NCI-H82 treated with DMSO at 0.1 percent for 48 hours (cell line): ENCODE data around the gene LAMB1.

ENCODE experiments used
- DNase-seq: peaks from one replicate; lab custom pipeline; 2025; ENCODE audit not compliant: unreplicated experiment; lab: John Stamatoyannopoulos, UW

Gene LAMB1

DNA sequence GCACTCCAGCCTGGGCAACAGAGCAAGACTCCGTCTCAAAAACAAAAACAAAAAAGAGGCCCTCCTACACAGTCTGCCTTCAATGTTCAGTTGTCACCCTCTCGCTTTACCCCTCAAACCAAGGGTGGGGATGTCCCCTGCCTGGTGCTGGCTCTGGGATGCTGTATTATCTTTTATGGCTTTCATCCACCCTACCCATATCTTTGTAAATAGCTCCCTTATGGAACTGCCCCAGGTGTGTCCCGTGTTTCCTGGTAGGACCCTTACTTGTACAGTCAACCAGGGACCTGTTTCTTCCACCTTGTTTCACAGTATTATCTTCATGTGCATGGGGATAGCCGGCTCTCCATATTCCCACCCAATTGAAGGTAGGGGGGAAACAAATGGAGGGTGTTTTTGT is 15.7 kb upstream of the LAMB1 start:
- DNase-seq, result no peak

DNA sequence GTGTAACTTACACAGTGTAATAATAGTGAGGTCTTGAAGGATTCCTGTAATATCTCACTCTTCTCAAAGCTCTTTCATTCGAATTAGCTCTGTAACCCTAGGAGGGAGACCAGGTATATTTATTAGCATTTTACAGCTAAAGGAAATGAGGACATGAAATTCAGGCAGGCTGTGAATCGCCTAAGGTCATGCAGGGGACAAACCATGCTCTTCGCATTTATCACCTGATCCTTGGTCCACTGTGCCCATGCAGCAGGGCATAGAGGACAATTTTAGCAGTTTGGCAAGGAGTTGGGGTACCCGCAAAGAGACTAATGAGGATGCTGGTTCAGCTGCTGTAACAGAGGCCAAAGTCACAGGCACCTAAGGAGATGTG is 14.8 kb upstream of the LAMB1 start:
- DNase-seq, result no peak

GRCh38 chr7:108016841-108017775 is 14.1 kb upstream of the LAMB1 start:
- DNase-seq, result peak; percentile 15

DNA sequence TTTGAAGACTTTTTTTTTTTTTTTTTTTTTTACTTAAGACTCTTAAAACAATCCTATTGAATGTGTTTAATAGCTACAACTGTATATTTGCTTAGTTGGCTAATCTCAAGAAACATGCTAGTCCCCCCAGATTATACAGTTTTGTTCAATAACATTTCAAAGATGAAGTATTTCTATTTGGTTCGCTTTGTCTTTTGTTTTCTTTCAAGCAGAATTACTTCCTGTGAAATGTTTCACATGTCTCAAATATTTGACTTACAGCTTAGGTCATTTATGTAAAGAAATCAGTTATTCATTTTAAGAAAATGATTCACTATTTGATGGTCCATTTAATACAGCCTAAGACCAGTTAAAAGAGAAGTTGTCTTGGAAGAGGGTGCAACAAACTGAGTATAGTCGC is 12.8 kb upstream of the LAMB1 start:
- no peak for DNase-seq

DNA sequence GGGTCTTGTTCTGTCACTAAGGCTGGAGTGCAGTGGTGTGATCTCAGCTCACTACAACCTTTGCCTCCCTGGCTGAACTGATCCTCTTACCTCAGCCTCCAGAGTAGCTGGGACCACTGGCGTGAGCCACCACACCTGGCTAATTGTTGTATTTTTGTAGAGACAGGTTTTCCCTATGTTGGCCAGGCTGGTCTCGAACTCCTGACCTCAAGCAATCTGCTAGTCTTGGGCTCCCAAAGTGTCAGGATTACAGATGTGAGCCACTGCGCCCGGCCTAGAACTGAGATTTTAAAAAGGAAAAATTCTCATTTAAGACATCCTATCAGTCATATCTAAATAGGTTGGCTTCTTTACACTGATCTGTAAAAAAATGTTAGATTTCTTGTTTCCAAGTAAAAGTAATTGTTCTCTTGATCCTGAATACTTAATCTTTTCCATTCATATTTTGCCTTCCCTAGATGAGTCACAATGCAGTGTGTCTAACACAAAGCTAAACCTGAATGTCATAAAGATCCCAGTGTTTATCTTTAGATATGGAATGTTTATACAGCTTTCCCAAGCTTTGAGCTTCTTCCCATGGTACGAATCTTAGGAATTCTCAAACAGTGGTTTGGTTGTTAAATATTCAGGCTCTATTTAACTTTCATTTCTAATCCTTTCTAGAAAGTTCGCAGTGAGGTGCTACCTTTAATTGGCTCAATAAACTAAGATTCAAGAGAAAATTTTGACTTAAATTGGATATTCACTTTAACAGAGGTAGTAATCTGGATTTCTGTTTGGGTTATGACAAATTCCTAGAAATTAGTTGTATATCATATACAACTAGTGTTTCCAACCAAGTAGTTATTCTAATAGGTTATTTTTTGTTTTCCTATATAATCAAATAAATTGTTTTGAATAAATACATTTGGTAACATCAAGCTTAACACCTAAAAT is 12.1 kb upstream of the LAMB1 start:
- no peak for DNase-seq

DNA sequence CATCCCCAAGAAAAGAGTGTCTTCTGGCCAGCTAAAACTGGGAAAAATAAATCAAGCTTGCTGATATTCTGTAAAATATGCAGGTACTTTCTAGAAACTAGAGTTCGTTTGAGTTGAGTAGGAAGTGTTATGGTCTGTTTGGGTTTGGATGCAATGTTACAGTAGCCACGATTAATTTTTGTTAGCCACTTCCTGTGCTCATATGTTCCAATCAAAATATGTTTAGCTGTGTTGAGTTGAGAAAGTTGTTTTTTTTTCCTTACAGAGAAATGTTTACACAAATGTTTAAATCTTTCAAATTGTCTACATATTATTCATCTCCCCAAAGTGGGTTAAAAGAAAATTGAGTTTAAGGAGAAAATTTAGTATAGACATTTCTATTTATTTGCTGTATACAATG is 11.3 kb upstream of the LAMB1 start:
- DNase-seq, result no peak

DNA sequence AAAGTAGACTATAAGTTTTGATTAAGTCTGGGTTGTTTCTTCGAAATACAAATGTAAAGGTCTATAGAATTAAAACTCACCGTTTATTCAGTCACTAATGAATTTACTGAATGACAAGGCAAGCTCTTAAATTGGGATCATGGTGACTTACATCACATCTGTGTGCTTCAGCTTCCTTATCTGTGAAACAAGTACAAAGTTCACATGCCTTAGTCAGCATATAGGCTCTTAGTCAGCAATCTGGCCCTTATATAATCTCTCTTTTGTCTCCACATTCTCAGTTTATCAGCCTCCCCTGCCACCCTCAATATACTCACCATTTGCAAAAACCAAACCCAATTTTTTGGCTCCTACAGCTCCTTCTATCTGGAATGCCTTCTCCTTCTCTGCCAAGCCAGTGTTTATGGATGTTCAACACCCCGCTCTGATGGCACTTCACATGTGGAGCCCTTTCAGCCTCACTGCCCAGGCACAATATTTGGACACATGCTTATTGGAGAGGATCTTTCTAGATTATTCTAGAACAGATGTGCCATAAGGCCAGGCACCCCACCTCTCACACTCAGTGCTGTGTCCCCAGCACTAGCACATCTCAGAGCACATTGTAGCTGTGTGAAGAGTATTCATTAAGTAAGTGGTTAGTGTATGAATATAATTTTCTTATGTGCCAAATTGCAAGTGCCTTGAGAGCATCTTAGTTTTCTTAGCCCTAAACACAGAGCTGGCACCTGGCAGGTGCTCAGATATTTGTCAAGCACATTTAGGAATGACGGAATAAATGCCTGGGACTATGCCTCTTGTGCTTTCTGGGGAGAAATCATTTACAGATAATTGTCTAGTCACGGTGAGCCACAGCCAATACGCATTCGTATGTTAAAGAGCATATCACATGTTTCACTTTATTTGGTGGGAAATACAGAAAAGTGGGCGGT is 9.8 kb upstream of the LAMB1 start:
- DNase-seq, result no peak

- DNase-seq, result no peak
Measured at GRCh38 chr7:108010377-108010776, 7.4 kb upstream of the LAMB1 start.

GRCh38 chr7:108009873-108010272 is 6.9 kb upstream of the LAMB1 start:
- DNase-seq, result no peak

- no peak for DNase-seq
Measured at GRCh38 chr7:108008827-108009226, 5.9 kb upstream of the LAMB1 start.

DNA sequence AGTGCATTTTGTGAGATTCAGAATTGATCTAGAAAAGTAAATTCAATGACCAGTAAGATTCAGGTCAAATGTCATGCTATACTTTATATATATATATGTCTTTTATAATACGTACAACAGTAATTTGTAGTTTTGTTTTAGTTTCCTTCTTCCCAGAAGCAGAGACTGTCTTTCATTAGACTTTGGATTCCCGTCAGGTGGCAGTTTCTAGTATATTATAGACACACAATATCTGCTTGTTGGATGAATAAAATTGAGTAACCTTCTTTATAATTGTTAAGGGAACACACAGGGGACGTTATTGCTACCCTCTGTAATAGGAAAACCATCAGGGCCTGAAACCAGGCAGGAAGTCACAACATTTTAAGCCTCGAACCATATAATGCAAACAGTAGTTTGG is 5.3 kb upstream of the LAMB1 start:
- DNase-seq, result no peak

DNA sequence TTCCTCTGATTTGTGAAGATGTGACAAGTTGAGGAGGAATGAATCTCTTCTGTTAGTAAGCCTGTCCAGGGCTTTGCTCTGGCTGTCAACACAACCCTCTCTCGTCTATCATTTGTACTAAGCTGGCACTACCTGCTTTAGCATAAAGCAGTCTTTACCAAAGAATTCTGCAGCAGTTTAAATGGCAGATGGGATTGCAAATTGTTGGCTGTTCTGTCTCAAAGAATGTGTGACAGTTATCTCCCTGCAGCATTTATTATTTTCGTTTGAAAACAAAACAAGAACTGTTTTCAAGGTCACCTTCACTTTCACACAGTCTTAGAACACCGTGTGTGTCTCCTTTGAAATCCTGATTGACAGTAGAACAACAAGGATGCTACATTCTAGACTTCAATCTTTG is 4.8 kb upstream of the LAMB1 start:
- no peak for DNase-seq

DNA sequence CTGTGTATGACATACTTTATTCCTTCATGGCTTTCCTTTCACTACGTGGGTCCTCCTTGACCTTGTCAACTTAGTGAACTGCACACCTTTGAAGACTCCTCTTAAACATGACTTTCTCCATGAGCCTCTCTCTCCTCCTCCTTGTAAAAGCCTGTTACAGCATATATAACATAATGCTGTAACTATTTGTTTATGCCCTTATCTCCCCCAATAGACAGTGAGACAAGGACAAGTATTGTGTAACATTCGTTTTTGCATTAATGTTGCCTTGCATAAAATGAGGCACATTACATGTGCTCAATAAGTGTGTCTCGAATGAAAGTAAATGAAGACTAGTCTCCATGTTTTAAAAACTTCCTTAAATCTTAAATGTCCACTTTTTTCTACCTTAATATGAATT is 4.3 kb upstream of the LAMB1 start:
- no peak for DNase-seq

- no peak for DNase-seq
Measured at GRCh38 chr7:108004220-108005142, 1.5 kb upstream of the LAMB1 start.

- no peak for DNase-seq
Measured at GRCh38 chr7:108003599-108003935, 606 bp upstream of the LAMB1 start.

- no peak for DNase-seq
Measured at GRCh38 chr7:108001764-108002725, 916 bp downstream of the LAMB1 start.

GRCh38 chr7:108000875-108001763 is 1.8 kb downstream of the LAMB1 start:
- DNase-seq, result peak; percentile 31
